ENCODE results near the gene PKHD1. TPM values are rescaled to one million over a fixed set of nuclear protein-coding genes. Genes with fewer than 3 reads are reported as not detected.

The PKHD1 gene
- total RNA-seq, 4 donors from 2014 or later: 0.53 to 0.83 (median 0.60) TPM

DNA sequence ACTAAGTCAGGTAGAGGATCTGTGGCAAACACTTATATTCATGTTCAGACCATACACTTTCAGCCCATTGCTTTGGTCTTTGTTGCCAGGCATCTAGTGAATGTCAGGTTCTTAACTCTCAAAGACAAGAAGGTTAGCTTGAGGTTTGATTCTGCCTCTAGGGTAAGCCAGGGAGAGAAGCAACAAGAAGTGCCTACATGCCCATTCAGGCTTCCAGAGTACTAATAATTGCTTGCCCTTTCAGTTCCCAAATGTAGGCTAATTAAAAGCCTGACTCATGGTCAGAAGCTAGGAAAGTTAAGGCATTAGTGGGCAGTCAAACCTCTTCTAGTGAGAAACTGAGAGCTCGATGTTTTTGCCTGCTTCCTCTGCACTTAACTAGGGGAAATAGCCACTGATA is 492.4 kb downstream of the PKHD1 start:
- no peaks in the 10 kb centered on the region for H3K27me3 ChIP-seq
- no peak overlapping the region for H3K27ac ChIP-seq
- no peak for TF ChIP-seq POLR2A (IDR thresholded peaks at IDR 0.05)
- TF ChIP-seq, protein P1, sequence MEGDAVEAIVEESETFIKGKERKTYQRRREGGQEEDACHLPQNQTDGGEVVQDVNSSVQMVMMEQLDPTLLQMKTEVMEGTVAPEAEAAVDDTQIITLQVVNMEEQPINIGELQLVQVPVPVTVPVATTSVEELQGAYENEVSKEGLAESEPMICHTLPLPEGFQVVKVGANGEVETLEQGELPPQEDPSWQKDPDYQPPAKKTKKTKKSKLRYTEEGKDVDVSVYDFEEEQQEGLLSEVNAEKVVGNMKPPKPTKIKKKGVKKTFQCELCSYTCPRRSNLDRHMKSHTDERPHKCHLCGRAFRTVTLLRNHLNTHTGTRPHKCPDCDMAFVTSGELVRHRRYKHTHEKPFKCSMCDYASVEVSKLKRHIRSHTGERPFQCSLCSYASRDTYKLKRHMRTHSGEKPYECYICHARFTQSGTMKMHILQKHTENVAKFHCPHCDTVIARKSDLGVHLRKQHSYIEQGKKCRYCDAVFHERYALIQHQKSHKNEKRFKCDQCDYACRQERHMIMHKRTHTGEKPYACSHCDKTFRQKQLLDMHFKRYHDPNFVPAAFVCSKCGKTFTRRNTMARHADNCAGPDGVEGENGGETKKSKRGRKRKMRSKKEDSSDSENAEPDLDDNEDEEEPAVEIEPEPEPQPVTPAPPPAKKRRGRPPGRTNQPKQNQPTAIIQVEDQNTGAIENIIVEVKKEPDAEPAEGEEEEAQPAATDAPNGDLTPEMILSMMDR (IDR thresholded peaks at IDR 0.05): no peak

DNA sequence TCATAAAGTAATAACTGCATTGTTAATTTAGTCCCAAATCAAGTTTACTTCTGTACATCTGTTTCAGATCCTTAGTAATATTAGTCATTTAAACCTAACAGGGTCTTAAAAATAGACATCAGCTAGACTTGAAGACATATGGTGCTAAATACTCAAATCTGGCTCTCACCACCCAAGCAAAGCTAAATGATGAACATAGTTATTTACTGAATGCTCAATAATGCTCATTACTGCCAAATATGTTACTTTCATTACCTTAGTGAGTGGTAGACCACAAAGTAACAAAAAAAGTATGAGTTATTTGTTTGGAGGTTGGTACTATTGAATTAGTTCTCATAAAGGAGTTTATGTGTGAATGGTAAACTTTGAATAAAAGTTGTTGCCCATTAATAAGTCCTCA is 502.1 kb downstream of the PKHD1 start:
- TF ChIP-seq POLR2A (IDR thresholded peaks at IDR 0.05): no peak
- TF ChIP-seq, protein P1 (IDR thresholded peaks at IDR 0.05): no peak
- no peak overlapping the region for H3K4me3 ChIP-seq
- no peak for DNase-seq

More for the DNA sequence above, 492.4 kb downstream of the PKHD1 start:
- no peak for DNase-seq
- H3K36me3 ChIP-seq: no peaks in the 10 kb centered on the region
- no peaks in the 10 kb centered on the region for H3K4me1 ChIP-seq
- no peak overlapping the region for H3K4me3 ChIP-seq
- no peaks in the 10 kb centered on the region for H3K9me3 ChIP-seq

DNA sequence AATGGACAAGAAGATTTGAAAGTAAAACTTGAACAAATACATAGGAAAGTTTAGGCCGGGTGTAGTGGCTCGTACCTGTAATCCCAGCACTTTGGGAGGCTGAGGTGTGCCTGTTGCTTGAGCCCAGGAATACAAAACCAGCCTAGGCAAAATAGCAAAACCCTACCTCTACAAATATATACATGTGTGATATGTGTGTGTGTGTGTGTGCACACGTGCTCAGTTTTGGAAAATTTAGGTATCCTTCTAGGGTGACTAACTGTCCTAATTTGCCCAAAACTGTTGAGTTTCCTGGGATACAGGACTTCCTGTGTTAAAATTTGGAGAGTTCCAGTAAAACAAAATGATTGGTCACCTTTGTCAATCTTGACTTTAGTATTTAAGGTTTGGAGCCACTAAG is 503.2 kb downstream of the PKHD1 start:
- no peaks in the 10 kb centered on the region for H3K9me3 ChIP-seq
- no peak overlapping the region for H3K27ac ChIP-seq
- H3K36me3 ChIP-seq: no peaks in the 10 kb centered on the region
- H3K27me3 ChIP-seq: no peaks in the 10 kb centered on the region
- DNase-seq: no peak
- no peaks in the 10 kb centered on the region for H3K4me1 ChIP-seq
- TF ChIP-seq, protein P1 (IDR thresholded peaks at IDR 0.05): no peak
- TF ChIP-seq POLR2A (IDR thresholded peaks at IDR 0.05): no peak
- H3K4me3 ChIP-seq: no peak overlapping the region

More for the DNA sequence above, 502.1 kb downstream of the PKHD1 start:
- H3K4me1 ChIP-seq: no peaks in the 10 kb centered on the region
- H3K27ac ChIP-seq: no peak overlapping the region
- no peaks in the 10 kb centered on the region for H3K27me3 ChIP-seq
- no peaks in the 10 kb centered on the region for H3K36me3 ChIP-seq
- H3K9me3 ChIP-seq: no peaks in the 10 kb centered on the region

DNA sequence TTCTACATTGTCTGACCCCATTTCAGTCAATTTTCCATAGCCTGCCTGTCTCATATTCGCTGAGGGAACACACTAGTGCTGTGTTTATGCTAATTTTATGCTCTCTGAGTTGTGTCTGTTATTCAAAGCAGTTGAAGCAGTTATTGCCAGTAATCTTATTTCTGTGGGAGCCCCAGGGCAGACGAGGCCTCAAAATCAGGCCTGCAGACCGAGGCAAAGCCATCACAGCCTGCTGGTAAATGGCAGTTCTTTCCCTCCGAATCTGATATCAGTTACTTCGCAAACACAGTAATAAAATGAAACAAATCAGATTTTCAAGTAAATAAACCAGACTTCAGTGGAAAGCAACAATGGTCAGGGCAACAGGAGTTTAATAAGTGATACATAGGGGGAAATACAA is 508.4 kb downstream of the PKHD1 start:
- Histone ChIP-seq H3K27ac (no peak overlapping the region), H3K36me3 (no peaks in the 10 kb centered on the region), H3K27me3 (no peaks in the 10 kb centered on the region), H3K4me1 (no peaks in the 10 kb centered on the region), H3K9me3 (no peaks in the 10 kb centered on the region), H3K4me3 (no peak overlapping the region)
- TF ChIP-seq, protein P1 (IDR thresholded peaks at IDR 0.05): no peak
- TF ChIP-seq POLR2A (IDR thresholded peaks at IDR 0.05): no peak
- no peak for DNase-seq

DNA sequence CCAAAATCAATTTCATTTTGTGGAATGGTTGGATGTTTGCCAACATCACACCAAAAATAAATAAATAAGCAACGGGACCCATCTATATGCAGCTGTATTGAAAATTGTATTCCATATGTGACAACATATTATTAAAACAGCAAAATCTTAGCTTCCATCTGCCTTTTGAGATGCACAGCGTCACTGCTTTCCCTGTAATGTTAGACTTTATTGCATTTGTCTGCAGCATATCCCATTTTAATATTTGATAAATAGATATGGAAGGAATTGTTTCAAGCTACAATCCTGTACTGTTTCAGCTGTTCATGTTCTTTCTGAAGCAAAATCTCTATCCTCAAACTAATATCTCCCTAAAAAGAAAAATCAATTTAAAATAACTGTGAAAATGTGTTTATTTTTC is 509.1 kb downstream of the PKHD1 start:
- Histone ChIP-seq H3K4me3 (no peak overlapping the region), H3K27me3 (no peaks in the 10 kb centered on the region), H3K4me1 (no peaks in the 10 kb centered on the region), H3K9me3 (no peaks in the 10 kb centered on the region), H3K27ac (no peak overlapping the region), H3K36me3 (no peaks in the 10 kb centered on the region)
- no peak for DNase-seq
- TF ChIP-seq, protein P1 (IDR thresholded peaks at IDR 0.05): no peak
- TF ChIP-seq POLR2A (IDR thresholded peaks at IDR 0.05): no peak

DNA sequence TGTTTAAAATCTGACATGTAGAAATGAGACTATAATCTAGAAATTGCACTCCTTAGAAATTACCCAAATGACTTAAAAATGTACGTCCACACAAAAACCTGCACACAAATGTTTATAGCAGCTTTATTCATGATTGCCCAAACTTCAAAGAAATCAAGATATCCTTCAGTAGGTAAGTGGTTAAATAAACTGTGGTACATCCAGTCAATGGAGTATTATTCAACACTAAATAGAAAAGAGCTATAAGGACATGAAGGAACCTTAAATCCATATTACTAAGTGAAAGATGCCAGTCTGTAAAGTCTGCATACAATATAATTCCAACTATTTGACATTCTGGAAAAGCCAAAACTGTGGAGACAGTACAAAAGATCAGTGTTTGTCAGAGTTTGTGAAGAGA is 513.4 kb downstream of the PKHD1 start:
- Histone ChIP-seq H3K4me3 (no peak overlapping the region), H3K27ac (no peak overlapping the region), H3K36me3 (no peaks in the 10 kb centered on the region), H3K9me3 (no peaks in the 10 kb centered on the region), H3K27me3 (no peaks in the 10 kb centered on the region), H3K4me1 (no peaks in the 10 kb centered on the region)
- no peak for TF ChIP-seq POLR2A (IDR thresholded peaks at IDR 0.05)
- TF ChIP-seq, protein P1 (IDR thresholded peaks at IDR 0.05): no peak
- DNase-seq: no peak
